NCI-H2227 (cell line): ENCODE measurements around the gene PTPMT1.

Source experiments
- DNase-seq: peaks from one replicate; lab custom pipeline; 2025; ENCODE audit not compliant: unreplicated experiment; lab: John Stamatoyannopoulos, UW

Gene PTPMT1

GRCh38 chr11:47578524-47579494, 13.4 kb downstream of the PTPMT1 start, which contains the start of the genes KBTBD4 and NDUFS3:
KBTBD4 (minus strand) TSS chr11:47578970; CDS start chr11:47578951, 19 bp downstream.
NDUFS3 (plus strand) TSS chr11:47579074; CDS start chr11:47579092, 18 bp downstream.
- DNase-seq, result peak; percentile 95

- DNase-seq, result no peak
These were observed 18.4 kb downstream of the PTPMT1 start for GRCh38 chr11:47583844-47584243.

GRCh38 chr11:47586098-47586855, 20.9 kb downstream of the PTPMT1 start, which contains the start of gene FAM180B:
FAM180B (plus strand) TSS chr11:47586678; CDS start chr11:47586769, 91 bp downstream.
- DNase-seq, result no peak

- no peak for DNase-seq
These were observed 21.8 kb downstream of the PTPMT1 start for GRCh38 chr11:47587039-47587716.

- no peak for DNase-seq
These were observed 22.4 kb downstream of the PTPMT1 start for GRCh38 chr11:47587723-47588326.

GRCh38 chr11:47589118-47589517, 23.7 kb downstream of the PTPMT1 start:
- DNase-seq, result no peak

GRCh38 chr11:47589584-47589976, 24.2 kb downstream of the PTPMT1 start:
- no peak for DNase-seq

- DNase-seq, result no peak
These were observed 24.8 kb downstream of the PTPMT1 start for GRCh38 chr11:47589977-47590861.

- DNase-seq, result no peak
These were observed 26.4 kb downstream of the PTPMT1 start for GRCh38 chr11:47591764-47592163.

- no peak for DNase-seq
These were observed 26.9 kb downstream of the PTPMT1 start for GRCh38 chr11:47592251-47592650.

- DNase-seq, result no peak
These were observed 27.6 kb downstream of the PTPMT1 start for GRCh38 chr11:47592970-47593369.

- no peak for DNase-seq
These were observed 28.1 kb downstream of the PTPMT1 start for GRCh38 chr11:47593492-47593933.

- DNase-seq, result peak; percentile 19
These were observed 28.8 kb downstream of the PTPMT1 start, which contains the start of gene C1QTNF4 for GRCh38 chr11:47593934-47594855. C1QTNF4 (minus strand) TSS chr11:47594411; CDS start chr11:47590810, 3,601 bp downstream.

- no peak for DNase-seq
These were observed 29.6 kb downstream of the PTPMT1 start for GRCh38 chr11:47595029-47595428.

GRCh38 chr11:47595967-47596366, 30.6 kb downstream of the PTPMT1 start:
- no peak for DNase-seq

GRCh38 chr11:47599902-47600301, 34.5 kb downstream of the PTPMT1 start:
- DNase-seq, result no peak

GRCh38 chr11:47603295-47603694, 37.9 kb downstream of the PTPMT1 start:
- DNase-seq, result no peak

- DNase-seq, result no peak
These were observed 40.5 kb downstream of the PTPMT1 start for GRCh38 chr11:47605921-47606320.
